ENCODE measurements around the gene LMF2.

The LMF2 gene

GRCh38 chr22:50507421-50507990, at the start of gene LMF2:
Gene LMF2 (minus strand): TSS chr22:50507702. CDS start chr22:50507675, 27 bp downstream.
- DNase-seq, result no peak

- no peak for DNase-seq
Measured at GRCh38 chr22:50556703-50557102, 49.2 kb upstream of the LMF2 start.

GRCh38 chr22:50553310-50553709, 45.8 kb upstream of the LMF2 start:
- DNase-seq, result no peak

- DNase-seq, result no peak
Measured at GRCh38 chr22:50551160-50551752, 43.8 kb upstream of the LMF2 start.

- no peak for DNase-seq
Measured at GRCh38 chr22:50550395-50550794, 42.9 kb upstream of the LMF2 start.

GRCh38 chr22:50548921-50549790, 41.7 kb upstream of the LMF2 start:
- DNase-seq, result no peak

GRCh38 chr22:50548040-50548920, 40.8 kb upstream of the LMF2 start:
- no peak for DNase-seq

- DNase-seq, result no peak
Measured at GRCh38 chr22:50547263-50547985, 39.9 kb upstream of the LMF2 start.

GRCh38 chr22:50546326-50547262, 39.1 kb upstream of the LMF2 start:
- DNase-seq, result no peak

GRCh38 chr22:50545522-50546325, 38.2 kb upstream of the LMF2 start, which contains the start of gene KLHDC7B:
Gene KLHDC7B (plus strand): TSS chr22:50545899. CDS start chr22:50546244, 345 bp downstream.
- peak; percentile 81 for DNase-seq

GRCh38 chr22:50544746-50545253, 37.3 kb upstream of the LMF2 start:
- DNase-seq, result no peak

- peak; percentile 53 for DNase-seq
Measured at GRCh38 chr22:50544078-50544745, 36.7 kb upstream of the LMF2 start.

- no peak for DNase-seq
Measured at GRCh38 chr22:50542416-50542927, 35.0 kb upstream of the LMF2 start.

- DNase-seq, result peak; percentile 69
Measured at GRCh38 chr22:50541667-50542026, 34.1 kb upstream of the LMF2 start.

GRCh38 chr22:50540381-50540780, 32.9 kb upstream of the LMF2 start:
- no peak for DNase-seq

- DNase-seq, result no peak
Measured at GRCh38 chr22:50537765-50538164, 30.3 kb upstream of the LMF2 start.

GRCh38 chr22:50536226-50536625, 28.7 kb upstream of the LMF2 start:
- no peak for DNase-seq

GRCh38 chr22:50535113-50535512, 27.6 kb upstream of the LMF2 start:
- DNase-seq, result no peak
